Fibroblast of skin of left quadriceps (primary cell): ENCODE measurements around the gene PLEKHA4.
"Not testable (repeated sequence)": the region's sequence is repeated elsewhere in the genome, so short reads cannot be mapped to it uniquely, and the experiment has no call there.

Experiments
- DNase-seq, 2 experiments: peaks; one replicate each; pipeline ENCODE4 v3.0.0-alpha.2; 2013; ENCODE audit warnings: low read depth in 2 of 2

Gene PLEKHA4

GRCh38 chr19:48868114-48868886 lies at the start of gene PLEKHA4:
Gene PLEKHA4 (minus strand): TSS chr19:48868617. CDS start chr19:48867620, 997 bp downstream.
- no peak for DNase-seq

- DNase-seq, result no peak
Observed at GRCh38 chr19:48918071-48918470, 49.7 kb upstream of the PLEKHA4 start.

- no peak for DNase-seq
Observed at GRCh38 chr19:48915757-48916156, 47.3 kb upstream of the PLEKHA4 start.

- no peak for DNase-seq
Observed at GRCh38 chr19:48914181-48914580, 45.8 kb upstream of the PLEKHA4 start.

- DNase-seq, result no peak
Observed at GRCh38 chr19:48913114-48913889, 44.9 kb upstream of the PLEKHA4 start.

GRCh38 chr19:48910803-48911202 lies 42.4 kb upstream of the PLEKHA4 start:
- DNase-seq, result no peak

GRCh38 chr19:48909424-48910077 lies 41.1 kb upstream of the PLEKHA4 start:
- not testable (repeated sequence) for DNase-seq

- no peak for DNase-seq
Observed at GRCh38 chr19:48907671-48908070, 39.3 kb upstream of the PLEKHA4 start.

GRCh38 chr19:48906324-48906723 lies 37.9 kb upstream of the PLEKHA4 start:
- DNase-seq, result no peak

GRCh38 chr19:48905664-48906063 lies 37.2 kb upstream of the PLEKHA4 start:
- DNase-seq, result no peak

GRCh38 chr19:48903788-48904187 lies 35.4 kb upstream of the PLEKHA4 start:
- DNase-seq, result not testable (repeated sequence)

- DNase-seq, result not testable (repeated sequence)
Observed at GRCh38 chr19:48902291-48902690, 33.9 kb upstream of the PLEKHA4 start.

- DNase-seq, result no peak
Observed at GRCh38 chr19:48900477-48901406, 32.3 kb upstream of the PLEKHA4 start.

- DNase-seq, result peak; percentile 98 to 99
Observed at GRCh38 chr19:48899781-48900476, 31.5 kb upstream of the PLEKHA4 start, which contains the start of gene NUCB1. Gene NUCB1 (plus strand): TSS chr19:48900312. CDS start chr19:48900797, 485 bp downstream.

- not testable (repeated sequence) for DNase-seq
Observed at GRCh38 chr19:48899386-48899749, 31.0 kb upstream of the PLEKHA4 start.

- DNase-seq, result no peak
Observed at GRCh38 chr19:48897181-48897580, 28.8 kb upstream of the PLEKHA4 start.

- DNase-seq, result no peak
Observed at GRCh38 chr19:48896191-48896720, 27.8 kb upstream of the PLEKHA4 start.

GRCh38 chr19:48895226-48895625 lies 26.8 kb upstream of the PLEKHA4 start:
- DNase-seq, result no peak

- no peak for DNase-seq
Observed at GRCh38 chr19:48890551-48890950, 22.1 kb upstream of the PLEKHA4 start.

- DNase-seq, result not testable (repeated sequence)
Observed at GRCh38 chr19:48889496-48889895, 21.1 kb upstream of the PLEKHA4 start.
